ENCODE results near the gene HSPB7.
"Not testable (repeated sequence)": the region's sequence is repeated elsewhere in the genome, so short reads cannot be mapped to it uniquely, and the experiment has no call there.

Gene HSPB7

DNA sequence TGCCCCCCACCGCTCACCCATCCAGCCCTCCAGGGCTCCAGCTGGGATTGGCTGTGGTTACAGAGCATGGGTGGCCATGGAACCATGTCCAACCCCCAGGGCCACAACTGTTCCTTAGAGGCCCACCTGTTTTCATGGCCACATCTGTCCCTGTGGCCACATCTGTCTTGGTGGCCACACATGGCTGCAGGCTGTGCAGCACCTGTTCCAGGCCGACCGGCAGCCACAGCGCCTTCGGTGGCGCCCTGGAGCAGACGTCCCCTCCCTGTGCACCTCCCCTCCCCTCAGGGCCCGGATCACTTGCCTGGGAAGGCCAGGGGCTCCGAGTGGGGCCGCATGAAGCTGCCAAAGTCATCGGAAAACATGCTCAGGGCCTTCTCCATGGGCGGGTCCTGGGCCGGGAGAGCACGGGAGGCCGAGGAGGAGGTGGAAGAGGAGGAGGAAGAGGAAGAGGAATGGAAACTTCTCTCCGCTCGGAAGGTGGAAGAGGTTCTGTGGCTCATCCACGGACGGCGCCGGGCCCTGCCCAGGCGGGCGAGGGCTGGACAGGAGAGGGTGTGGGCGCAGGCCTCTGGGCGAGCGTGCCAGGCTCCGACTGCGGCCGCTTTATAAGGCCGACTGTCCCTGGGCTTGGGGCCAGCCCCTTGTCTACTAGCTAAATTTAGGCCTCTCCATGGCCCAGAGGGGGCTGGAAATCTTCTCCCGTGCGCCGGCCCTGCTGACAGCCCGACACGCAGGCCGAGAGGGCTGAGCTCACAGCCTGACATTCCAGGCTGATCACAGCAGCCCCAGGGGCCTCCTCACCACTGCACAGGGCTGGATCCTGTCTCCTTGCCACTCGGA, at the start of gene HSPB7:
Gene HSPB7, minus strand, starts transcription at position 583 of the 843 bp plus-strand sequence. Its CDS starts 80 bp downstream, at position 503.
- no peak for DNase-seq

GRCh38 chr1:16067127-16067768, 49.4 kb upstream of the HSPB7 start:
- DNase-seq: peak; percentile 16

- no peak for DNase-seq
Measured at GRCh38 chr1:16066245-16066644, 48.4 kb upstream of the HSPB7 start.

DNA sequence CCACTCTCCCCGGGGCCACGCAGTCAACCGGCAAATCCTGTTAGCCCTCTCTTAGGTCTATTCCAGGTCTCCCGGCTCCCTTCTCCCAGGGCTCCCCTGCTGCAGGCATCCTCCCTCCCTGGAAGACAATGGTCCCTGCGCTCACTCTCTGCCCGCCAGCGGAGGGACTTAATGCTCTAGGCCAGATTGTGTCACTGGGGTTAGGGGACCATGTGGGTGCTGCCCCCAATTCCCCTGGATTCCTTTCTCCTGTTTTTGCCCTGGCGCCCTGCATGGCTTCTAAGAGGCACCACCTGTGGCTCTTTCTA, 47.4 kb upstream of the HSPB7 start:
- DNase-seq: no peak

DNA sequence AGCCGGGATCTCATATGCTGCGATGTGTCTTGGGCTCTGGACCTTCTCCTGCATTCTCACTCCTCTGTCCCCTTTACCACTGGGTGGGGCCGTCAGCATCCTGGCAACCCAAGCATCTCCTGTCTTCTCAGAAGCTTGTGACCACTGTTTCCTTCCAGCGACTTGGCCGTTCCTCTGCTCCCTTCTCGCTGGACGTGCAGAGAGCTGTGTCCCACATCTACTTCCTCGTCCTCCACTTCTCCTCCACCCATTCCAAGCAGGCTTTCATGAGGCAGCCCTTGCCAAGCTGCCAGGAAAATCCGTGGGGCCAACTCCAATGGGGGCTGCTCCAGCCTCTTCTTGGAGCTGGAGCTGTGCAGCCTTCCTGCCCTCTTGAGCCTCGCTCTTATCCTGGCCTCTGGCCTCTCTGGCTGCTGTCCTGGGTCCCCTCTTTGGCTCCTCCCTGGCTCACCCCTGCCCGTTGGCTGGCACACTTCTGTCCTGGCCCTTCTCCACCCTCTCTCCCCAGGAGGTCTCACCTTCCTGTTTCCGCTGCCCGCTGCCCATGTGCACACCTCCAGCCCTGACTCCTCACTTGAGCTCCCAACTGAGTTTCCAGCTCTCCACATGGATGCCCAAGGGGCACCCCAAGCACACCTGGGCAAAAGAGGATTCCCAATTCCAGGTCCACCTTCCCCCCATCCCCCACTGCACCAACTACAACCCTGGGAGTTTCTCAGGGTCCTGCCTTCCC, 46.9 kb upstream of the HSPB7 start:
- DNase-seq: no peak

- DNase-seq: no peak
Measured at GRCh38 chr1:16063921-16064320, 46.1 kb upstream of the HSPB7 start.

DNA sequence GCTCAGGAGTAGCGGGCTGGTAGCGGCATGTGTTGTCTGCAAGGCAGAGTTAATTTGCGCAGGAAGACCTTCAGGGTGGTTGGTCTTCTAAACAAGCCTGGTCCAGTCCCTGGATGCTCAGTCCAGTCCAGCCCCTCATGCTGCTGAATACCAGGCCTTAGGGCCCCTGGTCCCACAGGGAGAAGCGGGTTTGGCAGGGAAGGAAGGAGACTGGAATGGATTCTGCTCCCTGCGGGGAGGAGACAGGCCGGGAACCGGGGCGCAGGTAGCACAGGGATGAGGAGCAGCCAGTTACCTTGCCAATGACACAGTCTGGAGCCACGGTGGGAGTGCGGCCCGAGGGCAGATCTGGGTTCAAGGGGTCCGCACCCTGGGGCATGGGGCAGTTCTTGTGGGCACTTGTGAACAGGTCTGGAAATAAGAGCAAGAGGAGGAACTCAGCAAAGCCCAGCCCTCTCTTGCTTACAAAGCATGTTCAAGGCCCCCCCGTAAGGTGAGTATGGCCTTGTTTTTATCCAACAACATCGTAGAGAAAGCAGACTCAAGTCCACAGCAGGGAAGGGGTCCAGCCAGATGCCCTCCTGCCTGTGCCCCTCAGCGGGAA, 45.5 kb upstream of the HSPB7 start:
- no peak for DNase-seq

DNA sequence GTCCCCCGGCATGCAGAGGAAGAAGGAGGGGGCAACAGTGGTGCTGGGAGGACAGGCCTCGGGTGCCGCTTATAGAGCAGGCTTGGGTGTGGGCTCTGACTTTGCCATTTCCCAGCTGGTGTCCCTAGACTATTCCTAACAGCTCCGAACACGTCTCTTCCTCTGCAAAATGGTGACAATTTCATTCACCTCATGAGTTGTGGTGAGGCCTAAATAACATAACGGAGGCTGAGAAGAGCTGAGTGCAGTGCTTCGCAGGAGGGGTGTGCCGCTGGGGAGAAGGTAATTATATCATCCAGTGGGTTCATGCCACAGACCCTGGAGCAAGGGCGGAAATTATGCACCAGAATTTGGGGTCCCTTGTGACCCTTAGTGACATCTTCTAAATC, 44.8 kb upstream of the HSPB7 start:
- DNase-seq: not testable (repeated sequence)

- DNase-seq: not testable (repeated sequence)
Measured at GRCh38 chr1:16061989-16062686, 44.3 kb upstream of the HSPB7 start.

DNA sequence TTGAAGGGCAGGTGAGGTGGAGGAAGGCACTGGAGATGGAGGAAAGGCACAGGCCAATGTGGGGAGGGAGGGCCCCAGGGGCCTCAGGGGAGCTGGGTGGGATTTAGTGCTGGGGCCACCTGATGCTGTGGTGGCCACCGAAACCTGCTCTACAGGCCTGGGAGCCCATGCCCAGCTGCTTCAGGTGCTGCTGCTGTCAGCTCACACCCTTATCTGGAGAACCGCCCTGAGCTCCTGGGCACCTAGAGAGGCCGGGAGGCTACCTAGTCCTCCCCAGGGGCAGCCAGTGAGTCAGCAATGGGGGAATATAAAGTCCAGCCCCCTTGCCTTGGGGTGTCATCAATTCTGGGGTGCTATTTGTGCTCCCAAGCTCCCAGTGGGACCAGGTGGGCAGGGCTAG, 43.4 kb upstream of the HSPB7 start:
- peak; percentile 27 for DNase-seq

DNA sequence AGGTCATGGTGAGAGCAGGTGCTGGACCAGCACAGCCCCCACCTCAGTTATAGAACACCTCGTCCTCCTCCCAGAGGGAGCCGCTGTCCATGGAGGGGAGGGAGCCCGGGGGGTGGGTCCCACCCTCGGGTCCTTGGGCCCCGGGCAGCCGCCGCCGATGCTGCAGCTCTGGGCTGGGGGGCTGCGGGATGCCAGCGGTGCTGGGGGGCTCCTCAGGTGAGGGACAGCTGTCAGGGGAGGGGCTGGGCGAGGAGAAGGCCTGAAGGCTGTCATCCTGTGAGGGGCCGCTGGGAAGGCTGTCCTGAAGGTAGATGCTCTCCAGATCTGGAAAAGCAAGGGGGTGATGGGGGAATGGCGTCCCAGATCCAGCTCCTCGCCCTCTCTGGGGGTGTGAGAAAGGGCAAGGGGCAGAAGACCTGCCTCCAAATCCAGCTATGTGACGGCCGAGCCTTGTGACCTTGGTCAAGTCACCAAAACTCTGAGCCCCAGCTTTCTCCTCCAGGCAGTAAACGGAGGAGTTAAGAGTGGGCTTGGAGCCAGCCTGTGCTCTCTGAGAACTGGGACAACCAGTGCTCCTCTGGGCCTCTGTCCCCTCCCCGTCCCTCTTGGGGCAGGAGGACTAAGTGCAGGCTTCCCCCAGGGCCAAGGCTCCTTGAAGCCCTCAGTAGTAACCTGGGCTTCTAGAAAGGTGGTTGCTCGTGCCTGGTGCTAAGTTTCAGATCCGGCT, 40.7 kb upstream of the HSPB7 start:
- DNase-seq: not testable (repeated sequence)

DNA sequence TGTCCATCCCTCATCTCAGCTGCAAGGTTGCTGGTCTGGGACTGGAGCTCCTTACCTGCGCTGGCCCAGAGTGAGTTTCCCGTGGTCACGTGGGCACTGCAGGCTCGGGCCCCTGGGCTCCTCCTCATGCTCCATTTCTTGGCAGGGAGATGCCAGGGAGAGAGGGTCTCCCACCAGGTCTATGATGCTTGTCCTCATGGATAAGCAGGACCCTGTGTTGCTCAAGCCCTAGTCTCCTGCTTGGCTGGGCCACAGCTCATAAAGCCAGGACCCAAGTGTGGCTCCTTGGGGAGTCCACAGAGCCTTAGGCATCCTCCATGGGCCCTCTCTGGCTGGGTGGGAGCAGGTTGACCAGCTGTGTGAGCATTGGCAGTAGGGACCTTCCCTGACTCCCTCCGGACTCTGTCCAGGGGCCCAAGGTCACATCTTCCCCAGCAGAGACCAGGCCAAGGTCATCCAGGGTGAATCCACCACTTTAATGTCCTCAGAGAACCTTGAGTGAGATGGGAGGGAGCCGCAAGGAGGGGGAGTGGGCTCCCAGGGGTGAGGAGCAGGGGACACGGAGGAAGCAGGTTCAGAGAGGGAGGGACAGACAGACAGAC, 39.6 kb upstream of the HSPB7 start:
- DNase-seq: not testable (repeated sequence)

DNA sequence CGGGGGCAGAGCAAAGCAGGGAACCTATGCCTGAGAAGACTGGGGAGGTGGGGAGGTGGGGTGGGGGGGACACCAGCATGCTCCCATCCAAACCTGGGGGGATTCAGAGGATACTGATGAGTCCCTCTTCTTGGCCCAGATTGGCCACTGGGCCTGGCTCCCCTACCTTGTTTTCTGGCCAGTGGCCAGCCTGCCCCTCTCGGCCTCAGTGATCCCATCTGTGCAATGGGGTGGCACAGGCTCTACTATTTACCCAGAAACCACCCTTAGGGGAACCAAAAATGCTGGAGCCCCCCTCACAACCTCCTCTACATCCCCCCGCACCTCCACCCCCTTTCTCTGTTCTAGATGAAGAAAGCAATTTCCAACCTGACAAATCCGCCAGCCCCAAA, 38.7 kb upstream of the HSPB7 start:
- DNase-seq: not testable (repeated sequence)

DNA sequence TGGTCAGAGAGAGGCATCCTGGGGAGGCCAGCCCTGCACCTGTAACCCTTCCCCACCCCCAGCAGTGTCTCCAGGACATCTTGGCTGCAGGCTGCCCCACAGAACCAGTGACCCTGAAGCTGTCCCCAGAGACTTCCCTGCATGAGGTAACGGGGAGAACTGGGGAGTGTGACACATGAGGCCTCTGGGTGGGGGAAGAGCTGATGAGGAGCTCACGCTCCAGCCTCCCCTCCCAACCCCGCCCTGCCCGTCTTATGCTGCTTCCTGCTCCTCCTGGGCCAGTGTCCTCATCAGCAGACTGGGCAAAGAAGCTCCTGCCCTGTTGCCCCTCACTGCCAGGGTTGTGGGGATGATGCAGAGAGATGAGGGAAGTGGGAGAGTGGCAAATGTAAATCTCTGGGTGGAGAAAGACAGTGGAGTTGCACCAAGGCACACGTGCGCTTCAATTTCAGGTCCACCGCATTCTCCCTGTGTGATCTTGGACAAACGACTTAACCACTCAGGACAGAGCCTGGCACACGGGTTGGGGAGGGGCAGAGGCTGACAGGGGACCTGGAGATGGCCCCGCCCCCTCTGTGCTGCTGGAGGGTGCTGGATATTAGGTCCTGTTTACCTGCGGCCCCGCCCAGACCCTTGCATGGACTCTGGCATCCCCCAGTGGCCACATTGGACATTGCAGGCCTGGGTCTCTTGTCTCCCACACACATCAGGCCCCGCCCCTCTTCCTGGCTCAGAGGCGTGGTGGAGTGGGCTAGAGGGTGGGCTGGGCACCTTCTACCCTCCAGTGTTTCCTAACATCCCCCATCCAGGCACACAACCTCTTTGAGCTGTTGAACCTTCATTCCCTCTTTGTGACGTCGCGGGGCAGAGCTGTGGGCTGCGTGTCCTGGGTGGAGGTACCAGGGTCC, 38.0 kb upstream of the HSPB7 start:
- peak; percentile 89 for DNase-seq

GRCh38 chr1:16054598-16055540, 37.0 kb upstream of the HSPB7 start:
- DNase-seq: no peak

DNA sequence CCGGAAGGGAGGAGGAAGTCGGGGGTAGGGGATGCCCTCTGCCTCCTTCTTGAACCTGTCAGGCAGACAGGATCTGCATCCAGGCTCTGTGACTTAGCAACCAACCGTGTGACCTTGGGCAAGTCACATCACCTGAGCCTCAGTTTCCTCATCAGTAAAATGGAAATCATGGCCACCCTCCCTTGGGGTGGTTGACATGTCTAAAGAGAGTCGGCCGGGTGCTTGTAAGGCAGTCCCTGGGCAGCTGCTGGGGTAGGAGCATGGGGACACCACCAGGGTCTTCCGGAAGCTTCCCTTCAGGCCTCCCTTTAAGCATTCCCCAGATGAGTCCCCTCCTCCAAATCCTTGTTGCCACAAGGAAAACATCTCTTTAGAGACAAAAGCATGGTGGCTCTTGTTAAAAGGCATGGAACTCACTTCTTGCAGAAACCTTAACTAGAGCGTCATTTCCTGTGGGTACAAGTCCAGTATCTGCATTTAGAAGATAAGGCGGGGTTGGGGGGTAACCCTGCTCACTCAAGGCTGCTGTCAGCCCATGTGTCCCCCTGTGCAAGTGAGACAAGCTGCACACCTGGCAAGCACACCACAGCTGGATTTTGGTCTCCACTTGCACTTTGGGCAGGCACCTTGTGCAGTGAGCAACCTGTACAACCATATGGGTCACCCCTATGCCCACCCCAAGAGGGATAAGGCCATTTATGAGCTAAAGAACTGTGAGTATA, 36.1 kb upstream of the HSPB7 start:
- no peak for DNase-seq

GRCh38 chr1:16051949-16052348, 34.1 kb upstream of the HSPB7 start:
- DNase-seq: not testable (repeated sequence)

DNA sequence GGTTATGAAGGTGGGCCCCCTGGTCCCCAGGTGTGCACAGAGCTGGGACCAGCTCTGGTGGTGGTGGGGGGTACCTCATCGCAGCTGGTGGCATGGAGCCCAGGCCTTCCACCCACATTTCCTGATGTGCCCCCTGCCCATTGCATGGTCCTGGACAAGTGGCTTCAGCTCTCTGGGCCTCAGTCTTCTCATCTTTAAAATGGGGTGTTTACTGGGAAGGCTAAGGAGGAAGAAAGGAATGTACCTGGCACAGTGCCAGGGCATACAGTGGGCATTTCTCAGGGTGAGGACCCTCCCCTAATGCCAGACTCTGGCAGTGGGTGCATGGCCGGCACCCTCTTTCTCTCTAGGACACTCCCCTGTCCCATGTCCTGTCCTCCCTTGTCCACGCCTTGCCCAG, 33.2 kb upstream of the HSPB7 start:
- no peak for DNase-seq

GRCh38 chr1:16050328-16050727, 32.5 kb upstream of the HSPB7 start:
- no peak for DNase-seq

All from NCI-H345 (cell line).